Activated T-cell treated with anti-CD3 and anti-CD28 coated beads, Interleukin-2, amount 50 U/mL, for 4 hours (primary cell): ENCODE data around the gene MESD. TPM values are rescaled to one million over a fixed set of nuclear protein-coding genes. Genes with fewer than 3 reads are reported as not detected.

Experiments
- ATAC-seq, 2 donors: fragments of 200-7000 bp; cut with Tn5 transposase; one replicate each; pipeline ENCODE4 v1.10.0; 2021
- DNase-seq: peaks from one replicate; pipeline ENCODE4 v3.0.0-alpha.2; 2020
- H3K27me3 Mint-ChIP-seq: one replicate; pipeline ENCODE4 v1.8.0; 2021; ENCODE audit warnings: low read depth, mixed read lengths
- H3K36me3 Mint-ChIP-seq: one replicate; pipeline ENCODE4 v1.8.0; 2022; ENCODE audit warnings: mixed read lengths; ENCODE audit not compliant: insufficient read depth
- H3K4me1 Mint-ChIP-seq: one replicate; pipeline ENCODE4 v1.8.0; 2021; ENCODE audit warnings: low read depth, mixed read lengths
- H3K4me3 Mint-ChIP-seq: one replicate; pipeline ENCODE4 v1.8.0; 2021; ENCODE audit warnings: mild to moderate bottlenecking, moderate library complexity, mixed read lengths
- H3K9me3 Mint-ChIP-seq: one replicate; pipeline ENCODE4 v1.8.0; 2021; ENCODE audit warnings: mixed read lengths
- total RNA-seq, 3 donors: library from RNA; stranded (reverse); gene quantifications; one replicate each; pipeline ENCODE4 v1.2.1, GENCODE V29; 2021

MESD gene
- total RNA-seq, 3 donors from 2014 or later: 22.2 to 24.0 (median 23.3) TPM

DNA sequence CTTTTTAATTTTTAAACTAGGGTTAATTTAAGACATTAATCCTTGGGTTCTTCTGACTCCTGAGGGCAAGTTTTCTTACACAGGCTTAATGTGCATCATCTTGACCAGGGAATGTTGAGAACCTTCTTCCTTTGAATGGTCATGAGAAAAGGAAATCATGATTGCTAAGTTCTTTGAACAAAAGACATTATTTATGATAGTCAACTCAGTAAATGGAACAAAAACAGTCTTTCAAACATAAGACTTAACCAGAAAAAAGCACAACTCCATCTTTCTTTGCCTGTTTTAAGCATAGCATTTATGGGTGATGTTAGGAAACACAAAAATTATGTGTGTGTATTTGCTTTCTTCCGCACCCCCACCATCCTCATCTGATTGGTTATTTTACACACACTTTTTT, 16.5 kb upstream of the MESD start:
- no peaks in the 10 kb centered on the region for H3K27me3 Mint-ChIP-seq
- peaks cover 11% of the 10 kb centered on the region for H3K36me3 Mint-ChIP-seq
- no peak for ATAC-seq
- H3K4me1 Mint-ChIP-seq: peaks cover 58% of the 10 kb centered on the region
- no peak overlapping the region for H3K4me3 Mint-ChIP-seq
- no peak for DNase-seq
- H3K9me3 Mint-ChIP-seq: no peaks in the 10 kb centered on the region

GRCh38 chr15:81003097-81003350, 13.4 kb upstream of the MESD start:
- Mint-ChIP-seq H3K4me3 (peak overlapping the region; percentile 75), H3K36me3 (peaks cover 11% of the 10 kb centered on the region), H3K9me3 (no peaks in the 10 kb centered on the region), H3K27me3 (no peaks in the 10 kb centered on the region), H3K4me1 (peaks cover 56% of the 10 kb centered on the region)
- DNase-seq (no peak), ATAC-seq (no peak)

DNA sequence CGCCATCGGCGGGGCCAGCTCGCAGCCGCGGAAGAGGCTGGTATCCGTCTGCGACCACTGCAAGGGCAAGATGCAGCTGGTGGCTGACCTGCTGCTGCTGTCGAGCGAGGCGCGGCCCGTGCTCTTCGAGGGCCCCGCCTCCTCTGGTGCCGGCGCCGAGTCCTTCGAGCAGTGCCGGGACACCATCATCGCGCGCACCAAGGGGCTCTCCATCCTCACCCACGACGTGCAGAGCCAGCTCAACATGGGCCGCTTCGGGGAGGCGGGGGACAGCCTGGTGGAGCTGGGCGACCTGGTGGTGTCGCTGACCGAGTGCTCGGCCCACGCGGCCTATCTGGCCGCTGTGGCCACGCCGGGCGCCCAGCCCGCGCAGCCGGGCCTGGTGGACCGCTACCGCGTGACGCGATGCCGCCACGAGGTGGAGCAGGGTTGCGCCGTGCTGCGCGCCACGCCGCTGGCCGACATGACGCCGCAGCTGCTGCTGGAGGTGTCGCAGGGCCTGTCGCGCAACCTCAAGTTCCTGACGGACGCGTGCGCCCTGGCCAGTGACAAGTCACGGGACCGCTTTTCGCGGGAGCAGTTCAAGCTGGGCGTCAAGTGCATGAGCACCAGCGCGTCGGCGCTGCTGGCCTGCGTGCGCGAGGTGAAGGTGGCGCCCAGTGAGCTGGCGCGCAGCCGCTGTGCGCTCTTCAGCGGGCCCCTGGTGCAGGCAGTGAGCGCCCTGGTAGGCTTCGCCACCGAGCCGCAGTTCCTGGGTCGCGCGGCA, 12.9 kb upstream of the MESD start:
- Mint-ChIP-seq H3K4me3 (peak overlapping the region; percentile 75), H3K27me3 (no peaks in the 10 kb centered on the region), H3K36me3 (peaks cover 12% of the 10 kb centered on the region), H3K4me1 (peaks cover 51% of the 10 kb centered on the region), H3K9me3 (peaks cover under 1% of the 10 kb centered on the region)
- ATAC-seq: no peak
- no peak for DNase-seq

GRCh38 chr15:81002009-81002330, 12.4 kb upstream of the MESD start:
- Mint-ChIP-seq H3K36me3 (peaks cover 13% of the 10 kb centered on the region), H3K27me3 (no peaks in the 10 kb centered on the region), H3K4me3 (peak overlapping the region; percentile 80), H3K9me3 (peaks cover 6% of the 10 kb centered on the region), H3K4me1 (peaks cover 51% of the 10 kb centered on the region)
- ATAC-seq (no peak), DNase-seq (no peak)

DNA sequence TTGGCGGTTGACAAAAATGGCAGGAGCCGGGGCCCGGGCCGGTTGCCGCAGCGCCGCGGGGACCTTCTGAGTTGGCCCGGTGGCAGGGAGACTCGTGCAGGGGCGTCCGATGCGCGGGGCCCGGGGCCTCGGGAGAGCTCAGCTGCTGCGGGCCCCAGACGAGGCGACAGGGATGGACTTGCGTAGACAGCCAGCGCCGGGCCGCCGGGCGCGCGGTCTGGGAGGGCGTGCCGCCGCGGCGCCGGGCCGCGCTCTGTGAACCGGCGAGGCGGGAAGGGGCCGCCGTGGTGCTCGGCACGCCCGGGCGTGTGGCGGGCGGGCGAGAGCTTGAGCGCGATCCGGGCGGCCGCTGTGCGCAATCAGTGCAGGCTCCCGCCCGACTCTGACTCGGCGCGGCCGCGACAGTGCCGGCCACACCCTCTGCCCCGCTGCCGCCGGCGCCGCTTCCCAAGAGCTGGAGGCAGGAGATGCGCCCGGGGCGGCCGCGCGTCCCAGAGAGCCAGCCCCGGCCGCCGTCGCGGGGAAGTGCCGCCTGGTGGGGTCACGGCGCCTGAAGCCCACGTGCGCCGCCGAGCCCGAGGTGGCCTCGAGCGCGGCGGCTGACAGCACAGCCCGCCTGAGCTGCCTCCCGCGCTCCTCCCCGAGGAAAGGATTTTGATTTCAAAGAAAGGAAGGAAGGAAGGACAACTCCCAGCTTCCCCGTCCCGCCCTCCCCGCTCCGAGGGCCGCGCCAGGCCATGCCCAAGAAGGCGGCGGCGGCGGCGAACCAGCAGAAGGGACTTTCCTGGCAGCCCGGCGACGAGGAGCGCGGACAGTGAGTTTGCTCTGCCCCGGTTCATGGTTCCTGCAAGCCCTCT, 11.8 kb upstream of the MESD start:
- ATAC-seq: peak; percentile 45 to 52
- Mint-ChIP-seq H3K27me3 (no peaks in the 10 kb centered on the region), H3K36me3 (peaks cover 13% of the 10 kb centered on the region), H3K4me1 (peaks cover 49% of the 10 kb centered on the region), H3K4me3 (peak overlapping the region; percentile 94), H3K9me3 (peaks cover 6% of the 10 kb centered on the region)
- DNase-seq: peak; percentile 47

- H3K27me3 Mint-ChIP-seq: no peaks in the 10 kb centered on the region
- peaks cover 50% of the 10 kb centered on the region for H3K4me1 Mint-ChIP-seq
- DNase-seq (peak; percentile 77), ATAC-seq (peak; percentile 66 to 80)
- peaks cover 6% of the 10 kb centered on the region for H3K9me3 Mint-ChIP-seq
- peak within 1 kb of the TSS; percentile 94 for H3K4me3 Mint-ChIP-seq
- peaks cover 13% of the 10 kb centered on the region for H3K36me3 Mint-ChIP-seq
These were observed 11.1 kb upstream of the MESD start, which contains the start of gene TLNRD1 for GRCh38 chr15:81000624-81001151. TSS of gene TLNRD1 (plus strand) at chr15:81000923. CDS start at chr15:81002272, 1,349 bp downstream.

- DNase-seq (no peak), ATAC-seq (peak in 1 of 2 donors; percentile 2)
- Mint-ChIP-seq H3K4me1 (peaks cover 46% of the 10 kb centered on the region), H3K27me3 (no peaks in the 10 kb centered on the region), H3K36me3 (peaks cover 13% of the 10 kb centered on the region), H3K9me3 (peaks cover 6% of the 10 kb centered on the region), H3K4me3 (peak overlapping the region; percentile 94)
These were observed 10.6 kb upstream of the MESD start for GRCh38 chr15:81000144-81000623.

- Mint-ChIP-seq H3K36me3 (peaks cover 11% of the 10 kb centered on the region), H3K4me3 (peak overlapping the region; percentile 94), H3K27me3 (no peaks in the 10 kb centered on the region), H3K9me3 (peaks cover 6% of the 10 kb centered on the region), H3K4me1 (peaks cover 42% of the 10 kb centered on the region)
- no peak for ATAC-seq
- DNase-seq: peak; percentile 42
These were observed 10.0 kb upstream of the MESD start for GRCh38 chr15:80999623-81000036.

DNA sequence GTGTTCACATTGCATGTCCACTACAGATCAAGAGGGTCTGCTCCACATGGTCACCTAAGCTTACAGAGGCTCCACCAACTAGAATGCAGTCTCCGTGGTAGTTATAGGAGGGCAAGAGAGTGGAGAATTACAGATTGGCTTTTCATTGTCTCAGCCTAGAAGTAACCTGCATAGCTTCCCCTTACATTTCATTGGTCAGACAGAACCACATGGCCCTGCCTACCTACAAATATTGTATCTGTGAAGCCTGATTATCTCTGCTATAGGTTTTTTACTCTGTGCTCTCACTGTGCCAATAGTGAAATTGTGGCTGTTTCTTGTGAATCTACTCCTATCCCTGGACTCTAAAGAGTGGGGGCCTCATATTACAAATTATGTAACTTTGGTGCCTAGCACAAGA, 8.6 kb upstream of the MESD start:
- Mint-ChIP-seq H3K9me3 (peaks cover 6% of the 10 kb centered on the region), H3K27me3 (no peaks in the 10 kb centered on the region), H3K4me1 (peaks cover 28% of the 10 kb centered on the region), H3K4me3 (no peak overlapping the region), H3K36me3 (peaks cover 3% of the 10 kb centered on the region)
- ATAC-seq: no peak
- no peak for DNase-seq

DNA sequence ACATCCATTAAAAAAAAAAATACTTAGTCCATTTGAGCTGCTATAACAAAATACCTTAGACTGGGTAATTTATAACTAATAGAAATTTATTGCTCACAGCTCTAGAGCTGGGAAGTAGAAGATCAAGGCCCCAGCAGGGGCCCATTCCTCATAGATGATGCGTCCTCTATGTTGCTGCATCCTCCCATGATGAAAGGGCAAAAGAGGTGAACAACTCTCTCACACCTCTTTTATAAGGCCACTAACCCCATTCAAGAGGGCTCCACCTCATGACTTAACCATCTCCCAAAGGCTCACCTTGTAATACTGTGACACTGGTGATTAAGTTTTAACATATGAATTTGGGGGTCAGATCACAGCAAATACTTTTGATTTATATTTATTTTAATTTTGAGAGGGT, 8.1 kb upstream of the MESD start:
- Mint-ChIP-seq H3K9me3 (peaks cover 6% of the 10 kb centered on the region), H3K4me3 (no peak overlapping the region), H3K4me1 (peaks cover 27% of the 10 kb centered on the region), H3K27me3 (no peaks in the 10 kb centered on the region), H3K36me3 (peaks cover 3% of the 10 kb centered on the region)
- no peak for DNase-seq
- ATAC-seq: no peak

DNA sequence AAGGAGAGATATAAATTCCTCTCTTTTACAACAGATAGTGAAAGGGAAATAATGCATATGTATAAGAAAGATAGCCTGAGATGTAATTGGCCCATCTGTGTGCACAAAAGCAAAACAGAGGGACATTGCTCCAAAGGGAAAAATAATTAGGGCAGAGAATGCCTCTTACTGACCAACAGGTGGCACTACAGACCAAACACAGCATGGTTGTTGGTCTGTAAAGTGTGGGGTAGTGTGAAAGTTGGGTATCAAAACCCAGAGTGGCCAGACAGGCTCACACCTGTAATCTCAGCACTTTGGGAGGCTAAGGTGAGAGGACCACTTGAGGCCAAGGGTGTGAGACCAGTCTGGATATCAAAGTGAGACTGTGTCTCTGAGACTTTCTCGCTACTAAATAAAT, 6.6 kb upstream of the MESD start:
- Mint-ChIP-seq H3K4me3 (no peak overlapping the region), H3K36me3 (peaks cover 3% of the 10 kb centered on the region), H3K9me3 (peaks cover 6% of the 10 kb centered on the region), H3K27me3 (no peaks in the 10 kb centered on the region), H3K4me1 (peaks cover 33% of the 10 kb centered on the region)
- ATAC-seq (no peak), DNase-seq (no peak)

- H3K9me3 Mint-ChIP-seq: peaks cover 5% of the 10 kb centered on the region
- H3K4me1 Mint-ChIP-seq: peaks cover 40% of the 10 kb centered on the region
- no peak overlapping the region for H3K4me3 Mint-ChIP-seq
- peaks cover 8% of the 10 kb centered on the region for H3K36me3 Mint-ChIP-seq
- ATAC-seq (no peak), DNase-seq (no peak)
- H3K27me3 Mint-ChIP-seq: no peaks in the 10 kb centered on the region
These were observed 2.8 kb upstream of the MESD start for GRCh38 chr15:80992441-80992840.

DNA sequence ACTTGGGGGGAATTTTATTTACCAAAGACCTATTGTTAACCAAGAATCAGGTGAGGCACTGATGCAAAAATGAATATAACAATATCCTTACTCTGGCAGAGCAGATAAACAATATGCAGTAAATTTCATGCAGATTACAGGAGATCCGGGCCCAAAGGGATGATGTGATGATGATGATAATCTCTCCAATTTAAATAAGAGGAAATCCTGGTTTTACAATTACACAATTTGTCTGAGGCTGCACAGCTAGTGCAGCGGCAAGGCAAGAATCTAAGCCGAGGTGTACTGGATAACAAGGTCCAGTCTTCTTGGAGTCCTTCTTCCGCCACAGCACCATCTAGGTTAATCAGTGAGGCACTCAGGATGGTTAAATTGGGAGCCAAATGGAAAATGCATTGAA, 2.4 kb upstream of the MESD start:
- ATAC-seq: no peak
- Mint-ChIP-seq H3K4me1 (peaks cover 38% of the 10 kb centered on the region), H3K36me3 (peaks cover 7% of the 10 kb centered on the region), H3K4me3 (no peak overlapping the region), H3K9me3 (peaks cover under 1% of the 10 kb centered on the region), H3K27me3 (no peaks in the 10 kb centered on the region)
- no peak for DNase-seq

DNA sequence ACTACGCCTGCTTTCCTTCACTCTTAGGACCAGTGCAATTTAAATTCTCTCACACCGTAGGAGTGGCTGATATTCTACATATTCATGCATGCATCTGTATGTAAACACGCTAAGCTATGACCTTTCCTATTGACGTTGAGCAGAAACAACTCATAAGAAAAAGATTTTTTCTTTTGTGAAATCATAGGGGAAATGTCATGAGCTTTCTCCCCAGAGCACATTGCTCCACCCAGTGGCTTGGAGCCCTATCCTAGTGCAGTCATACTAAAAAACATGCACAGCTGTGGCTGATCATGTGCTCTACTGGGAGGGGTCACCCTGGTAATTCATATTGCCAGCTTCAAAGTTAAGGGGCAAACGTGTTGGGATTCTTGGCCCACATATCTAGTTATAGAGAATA, 1.8 kb upstream of the MESD start:
- Mint-ChIP-seq H3K4me1 (peaks cover 44% of the 10 kb centered on the region), H3K4me3 (no peak overlapping the region), H3K9me3 (no peaks in the 10 kb centered on the region), H3K27me3 (no peaks in the 10 kb centered on the region), H3K36me3 (peaks cover 7% of the 10 kb centered on the region)
- no peak for ATAC-seq
- DNase-seq: no peak
